Right lung (tissue), 10 donors: ENCODE results near the gene RBM28. TPM values are rescaled to one million over a fixed set of nuclear protein-coding genes. Genes with fewer than 3 reads are reported as not detected.

Experiments used
- DNase-seq, 2 donors: peaks; one replicate each; pipeline ENCODE4 v3.0.0-alpha.2; 2013
- long read RNA-seq, 8 donors: transcript quantifications; one replicate each; lab custom pipeline, GENCODE V29; 2026
- polyA plus RNA-seq, 5 donors: library from polyadenylated mRNA; unstranded; fragments of 120-200 nt; gene quantifications; one replicate each; pipeline versions ENCODE4 v1.2.1 to v1.2.3, GENCODE V29; 2013; ENCODE audit warnings: inconsistent platforms in 1 of 5, low replicate concordance in 1 of 5; ENCODE audit not compliant: insufficient read length in 5 of 5, insufficient read depth in 1 of 5

The RBM28 gene, protein sequence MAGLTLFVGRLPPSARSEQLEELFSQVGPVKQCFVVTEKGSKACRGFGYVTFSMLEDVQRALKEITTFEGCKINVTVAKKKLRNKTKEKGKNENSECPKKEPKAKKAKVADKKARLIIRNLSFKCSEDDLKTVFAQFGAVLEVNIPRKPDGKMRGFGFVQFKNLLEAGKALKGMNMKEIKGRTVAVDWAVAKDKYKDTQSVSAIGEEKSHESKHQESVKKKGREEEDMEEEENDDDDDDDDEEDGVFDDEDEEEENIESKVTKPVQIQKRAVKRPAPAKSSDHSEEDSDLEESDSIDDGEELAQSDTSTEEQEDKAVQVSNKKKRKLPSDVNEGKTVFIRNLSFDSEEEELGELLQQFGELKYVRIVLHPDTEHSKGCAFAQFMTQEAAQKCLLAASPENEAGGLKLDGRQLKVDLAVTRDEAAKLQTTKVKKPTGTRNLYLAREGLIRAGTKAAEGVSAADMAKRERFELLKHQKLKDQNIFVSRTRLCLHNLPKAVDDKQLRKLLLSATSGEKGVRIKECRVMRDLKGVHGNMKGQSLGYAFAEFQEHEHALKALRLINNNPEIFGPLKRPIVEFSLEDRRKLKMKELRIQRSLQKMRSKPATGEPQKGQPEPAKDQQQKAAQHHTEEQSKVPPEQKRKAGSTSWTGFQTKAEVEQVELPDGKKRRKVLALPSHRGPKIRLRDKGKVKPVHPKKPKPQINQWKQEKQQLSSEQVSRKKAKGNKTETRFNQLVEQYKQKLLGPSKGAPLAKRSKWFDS
- polyA plus RNA-seq = 10 to 100 TPM; 44.5 to 59.4 (median 57.6) TPM
- long read RNA-seq, donor 1 = 0 reads
- long read RNA-seq, donor 2, full-length matches to known transcripts = 4 of 4 reads
- long read RNA-seq, donor 2, partial matches to known transcripts = 0 of 4 reads
- long read RNA-seq, donor 2, other reads (novel, unspliced or antisense) = 0 of 4 reads
- long read RNA-seq, donor 3, full-length matches to known transcripts = 3 of 3 reads
- long read RNA-seq, donor 3, partial matches to known transcripts = 0 of 3 reads
- long read RNA-seq, donor 3, other reads (novel, unspliced or antisense) = 0 of 3 reads
- long read RNA-seq, donor 4 = 0 reads
- long read RNA-seq, donor 5, full-length matches to known transcripts = 1 of 13 reads
- long read RNA-seq, donor 5, partial matches to known transcripts = 12 of 13 reads
- long read RNA-seq, donor 5, other reads (novel, unspliced or antisense) = 0 of 13 reads
- long read RNA-seq, donor 6, full-length matches to known transcripts = 1 of 6 reads
- long read RNA-seq, donor 6, partial matches to known transcripts = 5 of 6 reads
- long read RNA-seq, donor 6, other reads (novel, unspliced or antisense) = 0 of 6 reads
- long read RNA-seq, donor 7, partial matches to known transcripts = 16 of 17 reads
- long read RNA-seq, donor 7, other reads (novel, unspliced or antisense) = 0 of 17 reads
- long read RNA-seq, donor 8, full-length matches to known transcripts = 3 of 3 reads
- long read RNA-seq, donor 8, partial matches to known transcripts = 0 of 3 reads
- long read RNA-seq, donor 8, other reads (novel, unspliced or antisense) = 0 of 3 reads

DNA sequence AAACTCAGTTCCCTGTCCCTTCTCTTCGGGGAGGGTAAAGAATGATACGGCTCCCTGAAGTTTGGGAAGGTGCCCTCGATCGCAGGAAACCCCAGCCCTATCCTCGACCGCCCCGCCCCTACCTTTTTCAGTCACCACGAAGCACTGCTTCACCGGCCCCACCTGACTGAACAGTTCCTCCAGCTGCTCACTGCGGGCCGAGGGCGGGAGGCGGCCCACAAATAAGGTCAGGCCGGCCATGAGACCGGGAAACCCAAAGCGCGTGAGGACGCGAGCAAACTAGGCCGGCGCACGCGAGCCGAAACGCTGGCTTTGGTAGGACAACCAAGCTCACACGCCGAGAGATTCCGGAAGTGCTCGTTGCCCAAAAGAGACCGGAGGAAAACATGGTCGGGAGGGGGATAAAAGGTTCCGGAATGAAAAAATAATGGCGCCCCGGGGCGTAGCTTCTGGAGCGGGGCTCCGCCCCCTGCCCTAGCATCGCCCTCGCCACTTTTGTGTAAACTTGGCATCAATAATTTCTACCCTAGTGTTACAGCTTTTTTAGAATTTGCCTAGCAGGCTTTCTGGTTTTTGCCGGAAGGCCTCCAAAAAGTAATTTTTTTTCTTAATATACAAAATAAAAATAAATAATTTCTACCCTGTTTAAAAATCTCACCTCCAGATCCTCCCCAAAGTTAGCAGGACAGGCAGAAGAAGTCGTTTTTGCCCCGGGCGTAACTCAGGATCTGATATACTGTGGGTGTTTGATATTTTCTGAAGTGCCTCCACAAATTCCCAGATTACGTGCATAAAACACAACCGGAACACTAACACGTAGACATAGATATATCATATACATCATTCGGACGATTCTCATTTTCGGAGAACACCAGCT is at the start of gene RBM28:
RBM28 (minus strand) TSS at position 355 of the 877 bp plus-strand sequence; CDS start at position 240, 115 bp downstream.
- peak; percentile 87 to 91 for DNase-seq

DNA sequence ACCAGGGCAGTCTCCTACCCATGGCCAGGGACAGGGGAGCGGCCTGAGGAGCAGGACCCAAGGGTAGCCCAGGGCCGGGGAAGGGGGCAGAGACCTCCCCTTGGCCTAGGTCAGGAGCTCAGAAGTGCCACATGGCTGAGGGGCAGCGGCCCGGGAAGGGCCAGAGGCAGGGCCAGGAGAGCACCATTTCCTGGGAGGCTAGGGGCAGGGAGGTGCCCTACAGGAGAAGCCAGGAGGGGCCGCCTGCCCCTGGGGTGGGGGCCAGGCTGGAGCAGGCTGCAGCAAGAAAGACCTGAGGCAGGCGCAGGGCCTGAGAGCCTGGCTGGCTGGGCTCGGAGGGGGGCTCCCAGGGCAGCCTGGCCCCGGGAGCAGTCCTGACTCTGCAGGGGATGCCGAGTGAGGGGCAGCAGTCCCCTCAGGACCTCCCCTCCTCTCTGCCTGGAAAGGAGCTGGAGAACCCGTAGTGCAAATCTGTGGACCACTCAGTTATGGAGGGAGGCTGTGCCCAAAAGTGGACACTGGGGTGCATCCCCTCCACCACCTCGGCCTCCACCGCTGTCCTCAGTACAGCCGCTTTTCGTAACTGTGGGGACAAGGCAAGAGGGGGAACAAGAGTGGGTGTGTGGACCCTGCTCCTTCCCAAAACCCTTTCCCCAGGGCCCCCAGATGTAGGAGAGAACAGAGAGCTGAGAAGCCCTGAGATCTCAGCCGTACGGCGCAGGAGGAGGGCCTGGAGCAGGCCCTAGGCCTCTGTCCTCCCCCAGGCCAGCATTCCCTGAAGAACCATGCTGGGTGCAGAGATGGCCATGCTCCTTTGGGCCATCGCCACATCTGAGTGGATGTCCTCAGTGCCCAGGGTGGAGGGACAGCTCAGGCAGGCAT is 49.0 kb upstream of the RBM28 start:
- no peak for DNase-seq

- DNase-seq = no peak
These were observed 48.1 kb upstream of the RBM28 start for GRCh38 chr7:128391805-128392204.

- no peak for DNase-seq
These were observed 47.3 kb upstream of the RBM28 start for GRCh38 chr7:128390871-128391565.

GRCh38 chr7:128389618-128390329 is 46.1 kb upstream of the RBM28 start:
- DNase-seq = no peak

DNA sequence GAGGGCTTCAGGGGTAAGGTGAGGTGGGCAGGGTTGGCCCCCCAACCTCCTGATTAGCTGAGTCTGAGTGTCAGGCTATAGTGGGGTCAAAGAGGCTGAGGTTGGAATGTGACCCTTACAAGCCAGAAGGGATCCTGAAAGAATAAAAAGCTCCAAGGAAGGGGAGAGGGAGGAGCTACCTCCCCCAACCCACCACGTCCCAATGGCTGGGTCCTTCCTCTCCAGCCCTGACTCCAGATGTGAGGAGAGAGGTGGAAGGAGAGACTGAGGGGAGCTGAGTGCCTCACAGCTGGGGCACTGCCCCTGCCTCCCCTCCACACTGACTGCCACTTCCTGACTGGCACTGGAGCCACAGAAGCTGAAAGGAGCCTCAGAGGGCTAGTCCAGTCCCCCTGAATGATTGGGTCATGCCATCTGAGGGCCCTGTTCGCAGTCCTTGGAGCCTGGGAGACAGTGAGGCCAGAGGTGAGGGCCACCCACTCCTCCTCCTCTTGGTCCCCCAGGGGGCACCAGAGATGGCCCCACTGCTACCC is 45.4 kb upstream of the RBM28 start:
- DNase-seq = no peak

GRCh38 chr7:128388145-128388485 is 44.4 kb upstream of the RBM28 start:
- DNase-seq = no peak

DNA sequence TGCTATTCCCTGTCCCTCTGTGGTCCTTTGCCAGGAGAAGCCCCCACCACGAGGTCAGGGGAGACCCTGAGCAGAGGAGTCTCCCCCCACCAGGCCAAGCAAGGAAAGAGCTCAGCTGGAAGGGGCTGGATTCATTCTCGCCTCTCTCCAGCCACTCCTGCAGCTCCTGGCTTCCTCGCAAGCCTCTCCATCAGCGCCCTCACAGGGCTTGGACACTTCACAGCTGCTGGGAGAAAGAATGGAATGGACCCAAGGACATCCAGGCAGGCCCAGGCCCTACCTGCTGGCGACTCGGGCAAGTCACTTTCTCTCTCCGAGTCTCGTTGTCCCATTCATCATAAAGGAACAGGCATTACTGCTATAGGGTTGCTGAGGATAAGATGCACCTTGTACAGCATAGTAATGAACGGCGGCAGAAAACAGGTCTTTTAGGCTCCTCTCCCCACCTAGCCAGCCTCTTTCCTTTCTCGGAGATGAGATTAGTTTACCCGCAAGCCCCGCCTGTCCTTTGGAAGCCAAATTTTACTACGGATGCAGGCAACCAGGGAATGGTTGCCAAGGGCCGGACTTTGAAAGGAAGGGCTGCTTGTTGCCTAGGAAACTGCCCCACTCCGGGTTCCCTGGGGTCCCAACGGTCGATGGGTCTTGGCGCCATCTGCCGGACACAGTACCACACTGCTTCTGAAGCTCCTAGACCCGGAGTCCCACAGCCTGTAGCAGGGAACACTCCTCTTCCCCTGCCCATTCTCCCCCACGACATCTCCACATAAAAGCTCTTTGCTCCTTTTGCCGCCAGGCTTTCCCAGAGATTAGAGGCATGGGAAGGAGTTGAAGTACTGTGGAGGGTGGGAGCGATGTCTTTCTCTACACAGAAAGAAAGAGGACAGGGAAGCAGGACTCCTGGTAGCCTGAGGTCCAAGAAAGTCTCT is 43.8 kb upstream of the RBM28 start:
- DNase-seq = peak; percentile 58 to 75

DNA sequence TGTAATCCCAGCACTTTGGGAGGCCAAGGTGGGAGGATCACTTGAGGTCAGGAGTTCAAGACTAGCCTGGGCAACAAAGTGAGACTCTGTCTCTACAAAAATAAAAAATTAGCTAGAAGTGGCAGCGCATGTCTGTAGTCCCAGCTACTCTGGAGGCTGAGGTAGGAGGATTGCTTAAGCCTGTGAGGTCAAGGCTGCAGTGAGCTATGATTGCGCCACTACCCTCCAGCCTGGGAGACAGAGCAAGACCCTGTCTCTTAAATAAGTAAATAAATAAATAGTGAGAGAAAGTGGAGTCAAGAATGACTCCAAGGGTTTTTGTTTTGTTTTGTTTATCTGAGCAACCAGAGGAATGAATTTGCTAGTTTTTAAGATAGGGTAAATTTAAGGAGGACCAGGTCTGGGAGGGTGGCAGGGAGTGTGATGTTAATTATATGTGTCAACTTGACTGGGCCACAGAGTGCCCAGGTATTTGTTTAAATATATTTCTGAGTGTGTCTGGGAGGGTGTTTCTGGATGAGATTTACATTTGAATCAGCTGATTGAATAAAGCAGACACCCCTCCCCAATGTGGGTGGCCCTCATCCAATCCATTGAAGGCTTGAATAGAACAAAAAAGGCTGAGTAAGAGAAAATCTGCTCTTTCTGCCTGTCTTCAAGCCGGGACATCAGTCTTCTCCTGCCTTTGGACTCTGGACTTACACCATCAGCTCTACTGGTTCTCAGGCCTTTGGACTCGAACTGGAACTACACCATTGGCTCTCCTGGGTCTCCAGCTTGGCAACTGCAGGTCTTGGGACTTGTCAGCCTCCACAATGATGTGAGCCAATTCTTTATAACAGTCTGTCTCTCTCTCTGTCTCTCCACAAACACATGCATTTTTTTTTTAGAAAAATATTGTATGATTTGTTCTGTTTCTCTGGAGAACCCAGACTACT is 42.5 kb upstream of the RBM28 start:
- no peak for DNase-seq

DNA sequence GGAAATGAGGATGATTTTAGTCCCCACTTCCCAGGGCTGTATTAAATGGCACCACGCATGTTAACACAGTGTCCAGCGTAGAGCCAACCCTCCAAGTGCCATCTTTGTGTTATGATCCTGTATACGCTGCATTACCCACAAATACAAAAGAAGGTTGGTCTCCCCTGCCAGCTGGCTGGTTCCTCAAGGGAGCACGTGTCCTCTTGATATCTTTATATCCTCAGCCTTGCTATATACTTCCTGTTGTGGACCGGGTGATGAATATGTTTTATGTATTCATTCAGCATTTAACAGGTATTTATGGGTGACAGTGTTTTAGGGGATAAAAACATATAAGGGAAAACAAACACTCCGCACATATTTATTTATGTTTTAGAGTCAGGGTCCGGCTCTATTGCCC is 41.0 kb upstream of the RBM28 start:
- no peak for DNase-seq

GRCh38 chr7:128383776-128384175 is 40.1 kb upstream of the RBM28 start:
- no peak for DNase-seq

DNA sequence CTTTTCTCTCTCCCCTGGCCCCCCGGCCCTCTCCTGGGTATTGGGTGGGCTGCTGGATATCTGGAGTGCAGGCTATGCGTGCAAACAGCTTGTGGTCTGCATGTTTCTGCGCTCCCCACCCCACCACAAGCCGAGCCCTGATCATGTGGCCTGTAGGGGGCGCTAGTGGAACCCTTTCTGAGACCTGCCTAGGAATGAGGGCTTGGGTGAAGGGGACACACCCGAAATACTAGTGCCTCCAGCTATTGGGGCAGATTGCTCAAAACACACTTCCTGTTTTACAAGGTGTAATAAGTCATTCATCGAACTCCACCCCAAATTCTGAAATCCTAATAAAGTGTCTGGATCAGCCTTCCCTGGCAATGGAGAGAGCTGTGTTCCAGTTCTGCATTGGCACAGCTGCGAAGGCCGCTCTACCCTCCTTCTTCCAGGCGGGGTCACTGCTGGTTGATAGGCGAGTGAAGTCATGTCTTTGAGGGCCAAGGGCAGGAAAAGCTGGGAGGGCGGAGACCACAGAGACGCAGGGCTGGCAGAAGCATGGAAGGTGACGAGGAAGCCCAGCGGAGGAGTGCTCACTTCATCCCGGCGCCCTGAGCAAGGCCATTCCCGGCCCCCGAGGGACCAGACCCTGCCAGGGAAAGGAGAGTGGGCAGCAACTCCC is 37.6 kb upstream of the RBM28 start:
- no peak for DNase-seq

GRCh38 chr7:128380483-128381106 is 36.9 kb upstream of the RBM28 start:
- DNase-seq = no peak

DNA sequence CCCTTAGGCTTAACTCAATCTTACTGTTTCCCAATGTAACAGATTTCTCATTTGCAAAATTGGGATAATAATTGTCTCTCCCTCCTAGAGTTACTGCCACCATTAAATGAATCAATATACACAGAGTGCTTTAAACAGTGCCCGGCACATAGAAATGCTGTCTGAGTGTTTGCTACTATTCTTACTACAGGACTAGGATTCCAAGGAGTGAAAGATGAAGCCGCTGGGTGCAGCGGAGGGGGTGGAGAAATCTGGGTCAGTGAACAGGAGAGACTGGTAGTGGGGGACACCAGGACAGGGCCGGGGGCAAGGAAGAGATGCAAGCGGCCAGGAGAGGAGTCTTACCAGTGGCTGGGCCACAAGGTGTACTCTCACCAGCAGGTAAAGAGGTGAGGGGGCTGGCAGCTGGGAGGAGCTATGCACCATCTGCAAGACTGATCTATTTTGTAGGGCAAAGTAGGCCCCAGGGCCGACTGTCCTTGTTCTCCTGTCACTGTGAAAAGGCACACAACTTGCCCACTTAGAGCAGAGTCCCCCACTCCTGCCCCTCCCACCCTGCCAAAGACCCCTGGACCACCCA is 36.3 kb upstream of the RBM28 start:
- DNase-seq = no peak
